ENCODE measurements around the gene THBS1.

The THBS1 gene

GRCh38 chr15:39580485-39581241 is at the start of gene THBS1:
Gene THBS1, plus strand, starts transcription at chr15:39581079. Its CDS starts 779 bp downstream, at chr15:39581858.
- no peak for DNase-seq

- no peak for DNase-seq
Measured at GRCh38 chr15:39534996-39535395, 45.9 kb upstream of the THBS1 start.

- DNase-seq: no peak
Measured at GRCh38 chr15:39535466-39535865, 45.4 kb upstream of the THBS1 start.

GRCh38 chr15:39538936-39539335 is 41.9 kb upstream of the THBS1 start:
- DNase-seq: no peak

- no peak for DNase-seq
Measured at GRCh38 chr15:39539466-39539865, 41.4 kb upstream of the THBS1 start.

GRCh38 chr15:39539973-39540558 is 40.8 kb upstream of the THBS1 start:
- DNase-seq: no peak

- no peak for DNase-seq
Measured at GRCh38 chr15:39542385-39543065, 38.4 kb upstream of the THBS1 start.

GRCh38 chr15:39543651-39544050 is 37.2 kb upstream of the THBS1 start:
- no peak for DNase-seq

GRCh38 chr15:39546842-39547241 is 34.0 kb upstream of the THBS1 start:
- no peak for DNase-seq

- no peak for DNase-seq
Measured at GRCh38 chr15:39548561-39548960, 32.3 kb upstream of the THBS1 start.

GRCh38 chr15:39549912-39550311 is 31.0 kb upstream of the THBS1 start:
- DNase-seq: no peak

- no peak for DNase-seq
Measured at GRCh38 chr15:39551476-39551875, 29.4 kb upstream of the THBS1 start.

- no peak for DNase-seq
Measured at GRCh38 chr15:39552556-39552955, 28.3 kb upstream of the THBS1 start.

- DNase-seq: peak; percentile 90
Measured at GRCh38 chr15:39553947-39554693, 26.8 kb upstream of the THBS1 start.

- DNase-seq: peak; percentile 53
Measured at GRCh38 chr15:39554746-39555387, 26.0 kb upstream of the THBS1 start.

GRCh38 chr15:39555885-39556284 is 25.0 kb upstream of the THBS1 start:
- DNase-seq: peak; percentile 16

- peak; percentile 34 for DNase-seq
Measured at GRCh38 chr15:39556461-39556860, 24.4 kb upstream of the THBS1 start.

- DNase-seq: no peak
Measured at GRCh38 chr15:39558421-39558820, 22.5 kb upstream of the THBS1 start.

GRCh38 chr15:39564972-39565665 is 15.8 kb upstream of the THBS1 start:
- no peak for DNase-seq

- DNase-seq: no peak
Measured at GRCh38 chr15:39565851-39566250, 15.0 kb upstream of the THBS1 start.

GRCh38 chr15:39573287-39573686 is 7.6 kb upstream of the THBS1 start:
- no peak for DNase-seq

GRCh38 chr15:39573844-39574243 is 7.0 kb upstream of the THBS1 start:
- DNase-seq: no peak

Measured in COR-L47 (cell line).